PC-3 (cell line): ENCODE measurements around the gene PUS10. TPM values are rescaled to one million over a fixed set of nuclear protein-coding genes. Genes with fewer than 3 reads are reported as not detected.
A peak's percentile ranks its signal among the peaks of the same experiment; 100 is the strongest.

Source experiments
- ATAC-seq: fragments of 200-7000 bp; cut with Tn5 transposase; 2 replicates; pipeline ENCODE4 v1.9.1; 2020; ENCODE audit warnings: mild to moderate bottlenecking, moderate library complexity
- BruUV-seq: library from RNA; stranded (reverse); fragments of 400-500 nt; replicated peaks from 2 replicates; lab custom pipeline; 2021; lab: Mats Ljungman, UMichigan
- CTCF ChIA-PET: fragments of 300-600 bp; sonication (Branson Sonifier 250); formaldehyde crosslinking; loops from one replicate; lab custom pipeline; 2022; ENCODE audit warnings: antibody characterized with exemption; lab: Charles Lee
- POLR2A ChIA-PET: fragments of 300-600 bp; sonication (Branson Sonifier 250); formaldehyde crosslinking; loops from one replicate; lab custom pipeline; 2022; ENCODE audit warnings: antibody characterized with exemption; ENCODE audit not compliant: unreplicated experiment; lab: Charles Lee
- DNase-seq: peaks from one replicate; pipeline ENCODE4 v3.0.0-alpha.2; 2015
- H2AFZ ChIP-seq: fragments of 300-600 bp; sonication (generic); 2 replicates; pipeline ENCODE4 v1.6.0; 2016; ENCODE audit warnings: antibody characterized with exemption, low read length
- H3F3A ChIP-seq: fragments of 300-600 bp; sonication (generic); one replicate; pipeline ENCODE4 v1.6.0; 2017; ENCODE audit warnings: antibody characterized with exemption, low read length, control low read depth, mild to moderate bottlenecking; ENCODE audit not compliant: unreplicated experiment
- H3K27ac ChIP-seq: fragments of 300-600 bp; sonication (generic); 2 replicates; pipeline ENCODE4 v1.5.1; 2016; ENCODE audit warnings: mild to moderate bottlenecking, low read length
- H3K27me3 ChIP-seq: fragments of 300-600 bp; sonication (generic); 2 replicates; pipeline ENCODE4 v1.6.1; 2016; ENCODE audit warnings: low read length, mixed read lengths
- H3K36me3 ChIP-seq: fragments of 300-600 bp; sonication (generic); 2 replicates; pipeline ENCODE4 v1.6.1; 2016; ENCODE audit warnings: low read depth, mixed run types, low read length, mixed read lengths
- H3K4me1 ChIP-seq: fragments of 300-600 bp; sonication (generic); 2 replicates; pipeline ENCODE4 v1.5.1; 2016; ENCODE audit warnings: low read length; ENCODE audit not compliant: insufficient read depth
- H3K4me2 ChIP-seq: fragments of 300-600 bp; sonication (generic); 2 replicates; pipeline ENCODE4 v1.6.0; 2016; ENCODE audit warnings: low read length
- H3K4me3 ChIP-seq: fragments of 300-600 bp; sonication (generic); 2 replicates; pipeline ENCODE4 v1.5.1; 2016; ENCODE audit warnings: mild to moderate bottlenecking, low read length, mixed read lengths
- H3K79me2 ChIP-seq: fragments of 300-600 bp; sonication (generic); 2 replicates; pipeline ENCODE4 v1.6.1; 2017; ENCODE audit warnings: low read length, mixed read lengths
- H3K9ac ChIP-seq: fragments of 300-600 bp; sonication (generic); 2 replicates; pipeline ENCODE4 v1.6.0; 2016; ENCODE audit warnings: mild to moderate bottlenecking, low read length
- H3K9me2 ChIP-seq: fragments of 300-600 bp; sonication (generic); replicated peaks from 2 replicates; pipeline ENCODE4 v1.6.1; 2016; ENCODE audit warnings: mixed run types, low read length, mixed read lengths
- H3K9me3 ChIP-seq: fragments of 300-600 bp; sonication (generic); 2 replicates; pipeline ENCODE4 v1.6.1; 2016; ENCODE audit warnings: low read length, mixed read lengths
- H4K20me1 ChIP-seq: fragments of 300-600 bp; sonication (generic); 2 replicates; pipeline ENCODE4 v1.6.1; 2016; ENCODE audit warnings: low read length, mixed read lengths
- CTCF ChIP-seq: fragments of 300-600 bp; sonication (generic); conservative IDR thresholded peaks from 2 replicates; pipeline ENCODE4 v1.5.1; 2017; ENCODE audit warnings: antibody characterized with exemption, low read depth, mild to moderate bottlenecking, low read length
- EZH2 ChIP-seq: fragments of 300-600 bp; sonication (generic); IDR thresholded peaks from one replicate; pipeline ENCODE4 v1.6.1; 2017; ENCODE audit warnings: antibody characterized with exemption, mild to moderate bottlenecking, low read length; ENCODE audit not compliant: unreplicated experiment
- EZH2phosphoT487 ChIP-seq: fragments of 300-600 bp; sonication (generic); IDR thresholded peaks from 2 replicates; pipeline ENCODE4 v1.6.1; 2018; ENCODE audit warnings: mild to moderate bottlenecking, antibody characterized with exemption, low read length, borderline replicate concordance
- intact Hi-C: fragments of 100-400 bp; cut with micrococcal nuclease; formaldehyde crosslinking; loops from 2 replicates; pipeline ENCODE4 v1.9.0; 2023
- total RNA-seq: library from RNA; depleted of rRNA; stranded (reverse); fragments of >200 nt; gene quantifications from 2 replicates; pipeline ENCODE4 v1.2.3, GENCODE V29; 2014; rRNA removed

Gene PUS10
- total RNA-seq, 1 experiment from 2014 or later = 3.6 TPM

- Histone ChIP-seq H3K4me2 (no peak overlapping the region), H3K4me1 (no peaks in the 10 kb centered on the region), H3K27me3 (no peaks in the 10 kb centered on the region), H3F3A (no peaks in the 10 kb centered on the region), H3K4me3 (no peak overlapping the region), H3K27ac (no peak overlapping the region), H3K9me3 (no peaks in the 10 kb centered on the region), H3K9me2 (no peaks in the 10 kb centered on the region), H3K9ac (no peak overlapping the region), H4K20me1 (no peaks in the 10 kb centered on the region), H3K79me2 (no peaks in the 10 kb centered on the region), H3K36me3 (peaks cover 18% of the 10 kb centered on the region), H2AFZ (no peak overlapping the region)
- DNase-seq (no peak), ATAC-seq (no peak)
- POLR2A ChIA-PET = no interaction called here
- CTCF ChIA-PET = no interaction called here
- BruUV-seq = no TSS peak
- intact Hi-C loops = no loop called here
- no peak for TF ChIP-seq CTCF
- TF ChIP-seq EZH2phosphoT487 = no peak
- no peak for TF ChIP-seq EZH2
These were observed 118.7 kb downstream of the PUS10 start for GRCh38 chr2:60899230-60899891.

- Histone ChIP-seq H3K9ac (no peak overlapping the region), H2AFZ (no peak overlapping the region), H3K36me3 (peaks cover 18% of the 10 kb centered on the region), H3K4me3 (no peak overlapping the region), H3K9me3 (no peaks in the 10 kb centered on the region), H4K20me1 (no peaks in the 10 kb centered on the region), H3K9me2 (no peaks in the 10 kb centered on the region), H3K27ac (no peak overlapping the region), H3K79me2 (no peaks in the 10 kb centered on the region), H3F3A (no peaks in the 10 kb centered on the region), H3K27me3 (no peaks in the 10 kb centered on the region), H3K4me2 (no peak overlapping the region), H3K4me1 (no peaks in the 10 kb centered on the region)
- ChIA-PET CTCF (no interaction called here), POLR2A (no interaction called here)
- no peak for TF ChIP-seq CTCF
- TF ChIP-seq EZH2phosphoT487 = no peak
- no peak for TF ChIP-seq EZH2
- no peak for ATAC-seq
- peak; percentile 24 for DNase-seq
- intact Hi-C loops = no loop called here
- BruUV-seq = no TSS peak
These were observed 119.5 kb downstream of the PUS10 start for GRCh38 chr2:60898567-60898966.

Other genes with a start within 250 kb of the PUS10 start
- gene REL, start 136.7 kb downstream of the PUS10 start, total RNA-seq = 7.3 and 8.9 TPM in 2 replicates
- gene PEX13, start 535 bp downstream of the PUS10 start, total RNA-seq = 30.4 and 37.7 TPM in 2 replicates
- gene SANBR, start 47.6 kb upstream of the PUS10 start, total RNA-seq = 4.8 and 6.1 TPM in 2 replicates
- gene C2orf74, start 143.9 kb upstream of the PUS10 start, total RNA-seq = 12.2 and 16.8 TPM in 2 replicates